GM23248 (cell line): ENCODE measurements around the gene DOCK9.

Source experiments
- EZH2 ChIP-seq: fragments of 200-600 bp; sonication (generic); IDR thresholded peaks from 2 replicates; pipeline ENCODE4 v1.6.1; 2018; ENCODE audit warnings: antibody characterized with exemption, mild to moderate bottlenecking; ENCODE audit not compliant: insufficient read depth, poor library complexity, severe bottlenecking
- EZH2phosphoT487 ChIP-seq: fragments of 200-600 bp; sonication (generic); IDR thresholded peaks from 2 replicates; pipeline ENCODE4 v1.6.1; 2018; ENCODE audit warnings: antibody characterized with exemption, moderate library complexity, mild to moderate bottlenecking, low read depth; ENCODE audit not compliant: insufficient read depth

DNA sequence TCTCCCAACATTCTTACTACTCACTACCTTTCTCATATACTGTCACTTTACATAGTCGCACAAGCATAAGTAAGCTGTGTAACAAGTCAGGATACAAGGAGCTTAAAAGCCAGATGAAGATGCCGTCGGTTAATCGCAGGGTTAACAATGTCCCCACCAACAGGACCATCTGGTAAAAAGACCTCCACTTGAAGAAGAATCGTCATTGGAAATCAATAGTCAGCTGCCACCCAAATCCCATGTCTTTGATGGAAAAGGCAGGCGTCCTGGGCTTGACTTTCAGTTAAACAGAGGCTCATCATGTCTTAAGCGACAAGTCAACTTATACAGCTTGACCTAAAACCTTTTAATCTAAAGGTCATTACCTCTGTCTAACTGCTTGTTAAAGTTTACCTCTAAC, 27.2 kb downstream of the DOCK9 start:
- TF ChIP-seq EZH2 (no peak), EZH2phosphoT487 (no peak)
